Psoas muscle (tissue), 8 donors: ENCODE results near the gene ID3. TPM values are rescaled to one million over a fixed set of nuclear protein-coding genes. Genes with fewer than 3 reads are reported as not detected.

Experiments used
- ATAC-seq, 4 donors: fragments of 200-7000 bp; cut with Tn5 transposase; one replicate each; pipeline ENCODE4 v1.9.1; 2020; ENCODE audit warnings: moderate library complexity in 3 of 4, mild to moderate bottlenecking in 2 of 4
- DNase-seq, 2 donors: peaks; one replicate each; pipeline ENCODE4 v3.0.0-alpha.2; 2020
- H3K27ac ChIP-seq: fragments of 200-600 bp; one replicate; pipeline ENCODE4 v1.8.0; 2022
- H3K27me3 ChIP-seq, 3 donors: fragments of 200-600 bp in 1 of 3; one replicate each; pipeline versions ENCODE4 v1.6.1 to v1.8.0; 2013 to 2022; ENCODE audit warnings: low read length in 2 of 3, mild to moderate bottlenecking in 2 of 3, moderate library complexity in 1 of 3; ENCODE audit not compliant: insufficient read depth in 3 of 3
- H3K36me3 ChIP-seq, 2 donors: fragments of 200-600 bp in 1 of 2; one replicate each; pipeline versions ENCODE4 v1.6.1 to v1.8.0; 2013 to 2022; ENCODE audit warnings: low read depth in 1 of 2, mild to moderate bottlenecking in 1 of 2, moderate library complexity in 1 of 2; ENCODE audit not compliant: insufficient read depth in 1 of 2
- H3K4me1 ChIP-seq: fragments of 200-600 bp; one replicate; pipeline ENCODE4 v1.8.0; 2022
- H3K4me3 ChIP-seq: fragments of 200-600 bp; one replicate; pipeline ENCODE4 v1.8.0; 2022; ENCODE audit warnings: mild to moderate bottlenecking
- H3K9me3 ChIP-seq: fragments of 200-600 bp; one replicate; pipeline ENCODE4 v1.8.0; 2022
- WGBS, 3 donors: extraction: QIAGEN DNeasy Blood & Tissue Kit; methylation state at CpG; one replicate each; pipeline versions ENCODE4 v1.1.6 to v1.1.7; 2013; 5-methylcytosine and 5-hydroxymethylcytosine counted together
- intact Hi-C, 2 donors: fragments of 100-400 bp; cut with DNase I; formaldehyde crosslinking; loops; one replicate each; pipeline versions ENCODE4 v1.11.0 to v1.14.2; 2022
- polyA plus RNA-seq, 3 donors: library from polyadenylated mRNA; stranded (reverse); fragments of 200-250 nt; gene quantifications; one replicate each; pipeline ENCODE4 v1.2.3, GENCODE V29; 2013
- total RNA-seq, 4 donors: library from RNA; stranded (reverse); fragmentation: NEBNext Ultra II Directional in 2 of 4; extraction: Animal tissue kit (Norgen Biotek cat#: 25700) in 2 of 4; gene quantifications; one replicate each; pipeline versions ENCODE4 v1.2.1 to v1.2.4, GENCODE V29; 2021 to 2023
- TF ChIP-seq, protein P1 (sequence below): fragments of 200-600 bp; IDR thresholded peaks from one replicate; pipeline ENCODE4 v1.8.0; 2022; ENCODE audit warnings: antibody characterized with exemption
- donor health status: healthy with polysubstance abuse.
- donor health status: DM: no; HTN: no; CAD: no; lungs with moderate emphysema.
- donor health status: Bipolar disorder and iron deficiency.
- donor health status: healthy.
- donor health status: DM: yes; HTN: yes; CAD: no.
- donor health status: DM: no; HTN: no; CAD: no.
- donor health status: DM: no; HTN: no; CAD: no.
- donor health status: DM: yes; HTN: yes; CAD: no.

ID3 gene
- total and polyA plus RNA-seq, 7 donors: 17.8 to 126 (median 66.8) TPM

DNA sequence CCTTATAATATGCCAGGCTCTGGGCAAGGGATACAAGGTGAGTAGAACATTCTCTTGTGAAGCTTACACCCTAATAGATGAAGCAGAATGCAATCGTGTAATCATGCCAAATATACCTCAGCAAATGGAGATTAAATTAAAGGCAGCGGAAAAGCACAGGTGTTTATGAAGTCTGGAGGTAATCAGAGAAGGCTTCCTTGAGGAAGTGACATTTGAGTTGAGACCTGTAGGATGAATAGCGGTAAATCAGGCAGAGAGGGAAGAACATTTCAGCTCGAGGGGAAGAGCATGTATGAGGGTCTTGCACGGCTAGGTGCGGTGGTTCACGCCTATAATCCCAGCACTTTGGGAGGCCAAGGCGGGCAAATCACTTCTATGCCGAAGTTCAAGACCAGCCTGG, 41.7 kb downstream of the ID3 start:
- DNase-seq (no peak), ATAC-seq (no peak)
- no peaks in the 10 kb centered on the region for H3K4me1 ChIP-seq
- H3K9me3 ChIP-seq: no peaks in the 10 kb centered on the region
- no peaks in the 10 kb centered on the region for H3K36me3 ChIP-seq
- no peak overlapping the region for H3K4me3 ChIP-seq
- TF ChIP-seq, protein P1, sequence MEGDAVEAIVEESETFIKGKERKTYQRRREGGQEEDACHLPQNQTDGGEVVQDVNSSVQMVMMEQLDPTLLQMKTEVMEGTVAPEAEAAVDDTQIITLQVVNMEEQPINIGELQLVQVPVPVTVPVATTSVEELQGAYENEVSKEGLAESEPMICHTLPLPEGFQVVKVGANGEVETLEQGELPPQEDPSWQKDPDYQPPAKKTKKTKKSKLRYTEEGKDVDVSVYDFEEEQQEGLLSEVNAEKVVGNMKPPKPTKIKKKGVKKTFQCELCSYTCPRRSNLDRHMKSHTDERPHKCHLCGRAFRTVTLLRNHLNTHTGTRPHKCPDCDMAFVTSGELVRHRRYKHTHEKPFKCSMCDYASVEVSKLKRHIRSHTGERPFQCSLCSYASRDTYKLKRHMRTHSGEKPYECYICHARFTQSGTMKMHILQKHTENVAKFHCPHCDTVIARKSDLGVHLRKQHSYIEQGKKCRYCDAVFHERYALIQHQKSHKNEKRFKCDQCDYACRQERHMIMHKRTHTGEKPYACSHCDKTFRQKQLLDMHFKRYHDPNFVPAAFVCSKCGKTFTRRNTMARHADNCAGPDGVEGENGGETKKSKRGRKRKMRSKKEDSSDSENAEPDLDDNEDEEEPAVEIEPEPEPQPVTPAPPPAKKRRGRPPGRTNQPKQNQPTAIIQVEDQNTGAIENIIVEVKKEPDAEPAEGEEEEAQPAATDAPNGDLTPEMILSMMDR: no peak
- no peaks in the 10 kb centered on the region for H3K27me3 ChIP-seq
- intact Hi-C loops: no loop called here
- no peak overlapping the region for H3K27ac ChIP-seq
- WGBS, 3 donors: 86 to 90% (median 89%) methylated on average over 9 of the region's 9 CpGs

DNA sequence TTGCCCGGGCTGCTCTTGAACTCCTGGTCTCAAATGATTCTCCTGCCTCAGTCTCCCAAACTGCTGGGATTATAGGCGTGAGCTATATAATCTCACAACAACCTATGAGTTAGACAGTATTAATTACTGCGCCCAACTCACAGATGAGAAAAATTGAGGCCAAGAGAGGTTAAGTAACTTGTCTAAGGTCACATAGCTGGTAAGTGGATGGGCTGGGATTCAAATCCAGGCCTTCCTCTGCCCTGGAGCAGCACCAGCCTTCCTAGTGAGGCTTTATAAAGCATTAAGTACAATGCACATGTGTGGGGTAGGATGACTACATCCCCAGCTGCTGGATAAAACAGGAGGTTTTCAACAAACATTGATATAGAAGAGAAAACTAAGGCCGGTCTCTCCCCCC, 43.4 kb downstream of the ID3 start:
- intact Hi-C loops: no loop called here
- no peaks in the 10 kb centered on the region for H3K27me3 ChIP-seq
- no peaks in the 10 kb centered on the region for H3K36me3 ChIP-seq
- WGBS, 3 donors: 96 to 98% (median 97%) methylated on average over 4 of the region's 4 CpGs
- no peaks in the 10 kb centered on the region for H3K4me1 ChIP-seq
- no peak overlapping the region for H3K4me3 ChIP-seq
- DNase-seq (no peak), ATAC-seq (no peak)
- TF ChIP-seq, protein P1: no peak
- H3K27ac ChIP-seq: no peak overlapping the region
- H3K9me3 ChIP-seq: no peaks in the 10 kb centered on the region

DNA sequence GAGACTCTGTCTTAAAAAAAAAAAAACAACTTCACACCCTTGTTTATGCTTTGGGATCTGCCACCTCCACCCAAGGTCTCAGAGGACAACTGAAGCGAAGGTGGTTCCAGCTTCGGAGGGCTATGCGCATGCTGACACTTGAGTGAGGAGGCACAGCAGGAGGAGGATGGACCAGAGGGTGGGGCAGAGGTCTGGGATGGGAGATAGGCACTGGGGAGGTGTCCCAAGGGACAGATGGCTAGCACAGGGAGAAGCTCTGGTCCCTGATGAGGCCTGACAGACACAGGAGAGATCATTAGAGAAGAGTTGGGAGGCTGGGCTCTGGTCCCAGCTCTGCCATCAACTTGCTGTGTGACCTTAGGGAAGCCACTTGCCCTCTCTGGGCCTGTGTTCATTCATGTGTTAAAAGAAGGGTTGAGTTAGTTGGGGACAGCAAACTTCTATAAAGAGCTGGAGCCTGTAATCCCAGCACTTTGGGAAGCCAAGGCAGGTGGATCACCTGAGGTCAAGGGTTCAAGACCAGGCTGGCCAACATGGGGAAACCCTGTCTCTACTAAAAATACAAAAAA, 45.1 kb downstream of the ID3 start:
- Histone ChIP-seq H3K9me3 (no peaks in the 10 kb centered on the region), H3K36me3 (no peaks in the 10 kb centered on the region), H3K4me1 (no peaks in the 10 kb centered on the region), H3K4me3 (no peak overlapping the region), H3K27ac (no peak overlapping the region), H3K27me3 (no peaks in the 10 kb centered on the region)
- no peak for ATAC-seq
- intact Hi-C loops: no loop called here
- DNase-seq: no peak
- 93 to 97% (median 96%) methylated on average over 3 of the region's 3 CpGs for WGBS, 3 donors
- TF ChIP-seq, protein P1: no peak

DNA sequence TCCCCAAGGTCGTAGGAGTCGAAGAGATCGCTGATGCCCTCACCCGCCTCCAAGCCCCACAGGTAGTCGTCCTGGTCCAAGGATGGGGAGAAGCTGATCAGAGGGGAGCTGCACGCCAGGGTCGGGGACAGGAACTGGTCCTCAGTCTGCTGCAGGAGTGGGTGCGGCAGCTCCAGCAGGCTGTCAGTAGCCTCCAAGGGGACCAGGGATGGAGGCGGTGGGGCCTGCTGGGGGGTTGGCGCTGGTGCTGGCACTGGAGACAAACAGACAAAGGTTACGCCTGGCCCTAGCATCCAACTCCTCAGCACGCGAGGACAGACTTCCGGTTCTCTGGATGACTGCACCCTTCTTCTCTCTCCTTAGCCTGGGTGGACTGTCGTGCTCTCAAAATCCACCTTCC, 49.4 kb downstream of the ID3 start:
- intact Hi-C loops: no loop called here
- Histone ChIP-seq H3K27me3 (no peaks in the 10 kb centered on the region), H3K4me1 (no peaks in the 10 kb centered on the region), H3K4me3 (no peak overlapping the region), H3K36me3 (no peaks in the 10 kb centered on the region), H3K9me3 (no peaks in the 10 kb centered on the region), H3K27ac (no peak overlapping the region)
- DNase-seq (no peak), ATAC-seq (no peak)
- WGBS, 3 donors: 95 to 98% (median 97%) methylated on average over 15 of the region's 15 CpGs
- TF ChIP-seq, protein P1: no peak

Other genes starting within 250 kb of the ID3 start
- 10 to 100 TPM; 39.8 to 81.0 (median 71.4) TPM for gene HNRNPR, start 215.2 kb downstream of the ID3 start, total RNA-seq
- 100 to 1,000 TPM in 1 of 3 donors, 10 to 100 TPM in 2; 46.3 to 107 (median 94.0) TPM for gene HNRNPR, start 215.2 kb downstream of the ID3 start, polyA plus RNA-seq
- 10 to 100 TPM in 1 of 4 donors, 1 to 10 TPM in 3; 6.8 to 11.5 (median 8.6) TPM for gene ZNF436, start 189.7 kb downstream of the ID3 start, total RNA-seq
- 1 to 10 TPM; 2.2 to 7.2 (median 3.1) TPM for gene ZNF436, start 189.7 kb downstream of the ID3 start, polyA plus RNA-seq
- gene TCEA3, start 134.8 kb downstream of the ID3 start, total RNA-seq: 100 to 1,000 TPM; 140 to 200 (median 170) TPM
- gene TCEA3, start 134.8 kb downstream of the ID3 start, polyA plus RNA-seq: 100 to 1,000 TPM in 2 of 3 donors, 10 to 100 TPM in 1; 70.2 to 301 (median 195) TPM
- gene ASAP3, start 75.3 kb downstream of the ID3 start, total RNA-seq: 10 to 100 TPM; 37.9 to 68.0 (median 52.1) TPM
- 10 to 100 TPM; 13.3 to 45.8 (median 33.6) TPM for gene ASAP3, start 75.3 kb downstream of the ID3 start, polyA plus RNA-seq
- under 1 TPM in 3 of 4 donors, not detected in 1; 0.06 to 0.32 (median 0.17) TPM for gene E2F2, start 28.3 kb downstream of the ID3 start, total RNA-seq
- gene E2F2, start 28.3 kb downstream of the ID3 start, polyA plus RNA-seq: under 1 TPM in 2 of 3 donors, not detected in 1; 0.03 to 0.05 TPM
- gene RPL11, start 132.3 kb upstream of the ID3 start, total RNA-seq: 100 to 1,000 TPM; 486 to 688 (median 592) TPM
- 1,000 to 10,000 TPM in 2 of 3 donors, 100 to 1,000 TPM in 1; 842 to 1,926 (median 1,102) TPM for gene RPL11, start 132.3 kb upstream of the ID3 start, polyA plus RNA-seq
- gene ELOA, start 184.0 kb upstream of the ID3 start, total RNA-seq: 10 to 100 TPM; 41.4 to 68.9 (median 52.3) TPM
- gene ELOA, start 184.0 kb upstream of the ID3 start, polyA plus RNA-seq: 10 to 100 TPM; 19.8 to 53.1 (median 36.2) TPM
- gene PITHD1, start 218.9 kb upstream of the ID3 start, total RNA-seq: 10 to 100 TPM; 53.4 to 72.1 (median 63.4) TPM
- 100 to 1,000 TPM in 2 of 3 donors, 10 to 100 TPM in 1; 45.2 to 162 (median 116) TPM for gene PITHD1, start 218.9 kb upstream of the ID3 start, polyA plus RNA-seq
- 10 to 100 TPM; 24.0 to 35.2 (median 28.6) TPM for gene LYPLA2, start 231.6 kb upstream of the ID3 start, total RNA-seq
- gene LYPLA2, start 231.6 kb upstream of the ID3 start, polyA plus RNA-seq: 10 to 100 TPM; 37.0 to 97.6 (median 43.3) TPM
- gene GALE, start 241.3 kb upstream of the ID3 start, total RNA-seq: 1 to 10 TPM; 6.4 to 7.7 (median 6.9) TPM
- 10 to 100 TPM in 2 of 3 donors, 1 to 10 TPM in 1; 8.5 to 69.9 (median 11.2) TPM for gene GALE, start 241.3 kb upstream of the ID3 start, polyA plus RNA-seq